GM19438 (cell line): ENCODE measurements around the gene ZNF536.

Experiments used
- ATAC-seq: cut with Tn5 transposase; IDR thresholded peaks from one replicate; pipeline ENCODE4 v1.9.1; 2021; ENCODE audit warnings: low read depth; ENCODE audit not compliant: unreplicated experiment

Gene ZNF536

GRCh38 chr19:30371960-30372824, at the start of gene ZNF536:
Gene ZNF536 (plus strand): TSS chr19:30372384. CDS start chr19:30443563, 71,179 bp downstream.
- no peak for ATAC-seq

- ATAC-seq, result no peak
These were observed 49.4 kb upstream of the ZNF536 start for GRCh38 chr19:30322641-30323320.

GRCh38 chr19:30323904-30324303, 48.3 kb upstream of the ZNF536 start:
- ATAC-seq, result no peak

- ATAC-seq, result no peak
These were observed 47.2 kb upstream of the ZNF536 start for GRCh38 chr19:30324982-30325381.

GRCh38 chr19:30325676-30326392, 46.4 kb upstream of the ZNF536 start:
- no peak for ATAC-seq

- no peak for ATAC-seq
These were observed 45.8 kb upstream of the ZNF536 start for GRCh38 chr19:30326393-30326710.

GRCh38 chr19:30327331-30327730, 44.9 kb upstream of the ZNF536 start:
- ATAC-seq, result no peak

GRCh38 chr19:30328096-30328495, 44.1 kb upstream of the ZNF536 start:
- no peak for ATAC-seq

- ATAC-seq, result no peak
These were observed 41.9 kb upstream of the ZNF536 start for GRCh38 chr19:30330266-30330665.

GRCh38 chr19:30332445-30333234, 39.5 kb upstream of the ZNF536 start:
- no peak for ATAC-seq

GRCh38 chr19:30333291-30334065, 38.7 kb upstream of the ZNF536 start:
- ATAC-seq, result no peak

GRCh38 chr19:30334841-30335240, 37.3 kb upstream of the ZNF536 start:
- no peak for ATAC-seq

GRCh38 chr19:30335306-30335886, 36.8 kb upstream of the ZNF536 start:
- no peak for ATAC-seq

- ATAC-seq, result no peak
These were observed 35.9 kb upstream of the ZNF536 start for GRCh38 chr19:30336290-30336689.

GRCh38 chr19:30338041-30338456, 34.1 kb upstream of the ZNF536 start:
- no peak for ATAC-seq

- ATAC-seq, result no peak
These were observed 33.1 kb upstream of the ZNF536 start for GRCh38 chr19:30338878-30339623.

GRCh38 chr19:30339624-30340525, 32.3 kb upstream of the ZNF536 start:
- ATAC-seq, result no peak
